ENCODE results near the gene CPNE8.

DNA sequence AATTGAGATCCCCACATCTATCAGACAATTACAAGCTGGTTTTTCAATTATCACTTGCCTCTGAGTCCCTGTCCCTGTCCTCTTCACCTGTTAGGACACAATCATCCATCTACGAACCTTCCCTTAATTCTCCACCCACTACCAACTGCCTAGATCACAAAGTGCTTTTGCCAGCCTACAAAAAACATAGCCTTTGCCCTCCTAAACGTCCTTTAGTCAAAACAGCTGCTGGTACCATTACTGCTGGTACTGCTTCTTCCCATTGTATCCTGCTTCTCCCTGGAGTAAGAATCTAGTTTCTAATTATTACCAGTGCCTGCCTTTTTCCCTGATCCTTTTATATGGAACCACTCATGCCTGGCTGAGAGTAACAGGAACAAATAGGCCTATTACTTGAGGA is 82.1 kb downstream of the CPNE8 start:
- TF ChIP-seq SIN3A (IDR thresholded peaks at IDR 0.05; ENCODE audit: borderline replicate concordance, insufficient read depth, low read length) (no peak), POLR2AphosphoS5 (IDR thresholded peaks at IDR 0.05; ENCODE audit: low read depth, low read length) (no peak), TAF1 (IDR thresholded peaks at IDR 0.05; ENCODE audit: borderline replicate concordance, insufficient read depth, low read length) (no peak), FOXP2 (optimal IDR thresholded peaks at IDR 0.05; ENCODE audit: borderline replicate concordance, extremely low read depth, extremely low read length, insufficient read depth) (no peak)
- TF ChIP-seq, protein P1, sequence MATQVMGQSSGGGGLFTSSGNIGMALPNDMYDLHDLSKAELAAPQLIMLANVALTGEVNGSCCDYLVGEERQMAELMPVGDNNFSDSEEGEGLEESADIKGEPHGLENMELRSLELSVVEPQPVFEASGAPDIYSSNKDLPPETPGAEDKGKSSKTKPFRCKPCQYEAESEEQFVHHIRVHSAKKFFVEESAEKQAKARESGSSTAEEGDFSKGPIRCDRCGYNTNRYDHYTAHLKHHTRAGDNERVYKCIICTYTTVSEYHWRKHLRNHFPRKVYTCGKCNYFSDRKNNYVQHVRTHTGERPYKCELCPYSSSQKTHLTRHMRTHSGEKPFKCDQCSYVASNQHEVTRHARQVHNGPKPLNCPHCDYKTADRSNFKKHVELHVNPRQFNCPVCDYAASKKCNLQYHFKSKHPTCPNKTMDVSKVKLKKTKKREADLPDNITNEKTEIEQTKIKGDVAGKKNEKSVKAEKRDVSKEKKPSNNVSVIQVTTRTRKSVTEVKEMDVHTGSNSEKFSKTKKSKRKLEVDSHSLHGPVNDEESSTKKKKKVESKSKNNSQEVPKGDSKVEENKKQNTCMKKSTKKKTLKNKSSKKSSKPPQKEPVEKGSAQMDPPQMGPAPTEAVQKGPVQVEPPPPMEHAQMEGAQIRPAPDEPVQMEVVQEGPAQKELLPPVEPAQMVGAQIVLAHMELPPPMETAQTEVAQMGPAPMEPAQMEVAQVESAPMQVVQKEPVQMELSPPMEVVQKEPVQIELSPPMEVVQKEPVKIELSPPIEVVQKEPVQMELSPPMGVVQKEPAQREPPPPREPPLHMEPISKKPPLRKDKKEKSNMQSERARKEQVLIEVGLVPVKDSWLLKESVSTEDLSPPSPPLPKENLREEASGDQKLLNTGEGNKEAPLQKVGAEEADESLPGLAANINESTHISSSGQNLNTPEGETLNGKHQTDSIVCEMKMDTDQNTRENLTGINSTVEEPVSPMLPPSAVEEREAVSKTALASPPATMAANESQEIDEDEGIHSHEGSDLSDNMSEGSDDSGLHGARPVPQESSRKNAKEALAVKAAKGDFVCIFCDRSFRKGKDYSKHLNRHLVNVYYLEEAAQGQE (IDR thresholded peaks at IDR 0.05; ENCODE audit: insufficient read depth in 1 of 2, low read depth in 2 of 2, low read length in 2 of 2) = no peak

Measured in PFSK-1 (cell line).